Upper lobe of left lung (tissue), 6 donors: Measurements from ENCODE around the gene CORO1A. TPM values are rescaled to one million over a fixed set of nuclear protein-coding genes. Genes with fewer than 3 reads are reported as not detected.
A peak's percentile ranks its signal among the peaks of the same experiment; 100 is the strongest.

Source experiments
- ATAC-seq, 2 donors: fragments of 200-7000 bp; cut with Tn5 transposase; one replicate each; pipeline ENCODE4 v1.9.1; 2022; ENCODE audit warnings: mild to moderate bottlenecking in 2 of 2, moderate library complexity in 2 of 2; ENCODE audit not compliant: low FRiP score in 2 of 2
- DNase-seq, 2 donors: peaks; one replicate each; pipeline ENCODE4 v3.0.0-alpha.2; 2019 to 2020
- H3K27ac ChIP-seq, 4 donors: fragments of 200-600 bp; sonication (generic); one replicate each; pipeline ENCODE4 v1.5.1; 2016 to 2019
- H3K27me3 ChIP-seq, 4 donors: fragments of 200-600 bp; sonication (generic); one replicate each; pipeline ENCODE4 v1.5.1; 2017 to 2019
- H3K36me3 ChIP-seq, 4 donors: fragments of 200-600 bp; sonication (generic); one replicate each; pipeline ENCODE4 v1.5.1; 2016 to 2019
- H3K4me1 ChIP-seq, 4 donors: fragments of 200-600 bp; sonication (generic); one replicate each; pipeline ENCODE4 v1.5.1; 2018 to 2019
- H3K4me3 ChIP-seq, 4 donors: fragments of 200-600 bp; sonication (generic); one replicate each; pipeline ENCODE4 v1.5.1; 2017 to 2019; ENCODE audit warnings: mild to moderate bottlenecking in 2 of 4, moderate library complexity in 1 of 4
- H3K9me3 ChIP-seq, 4 donors: fragments of 200-600 bp; sonication (generic); one replicate each; pipeline ENCODE4 v1.5.1; 2018 to 2019
- CTCF ChIP-seq, 6 experiments: fragments of 450-650 bp in 4 of 6; fragments of 200-600 bp in 2 of 6; sonication (generic) in 2 of 6; IDR thresholded peaks; one replicate each; pipeline ENCODE4 v1.5.1; 2016 to 2019; ENCODE audit warnings: antibody characterized with exemption in 6 of 6
- EP300 ChIP-seq, 4 donors: sonication (generic); formaldehyde crosslinking; IDR thresholded peaks; one replicate each; pipeline ENCODE4 v1.5.1; 2017; ENCODE audit warnings: antibody characterized with exemption in 4 of 4, control low read depth in 2 of 4
- POLR2A ChIP-seq, 4 donors: fragments of 450-650 bp; IDR thresholded peaks; one replicate each; pipeline ENCODE4 v1.5.1; 2016 to 2017; ENCODE audit warnings: antibody characterized with exemption in 4 of 4, mild to moderate bottlenecking in 2 of 4
- POLR2AphosphoS5 ChIP-seq, 2 donors: sonication (generic); formaldehyde crosslinking; IDR thresholded peaks; one replicate each; pipeline ENCODE4 v1.5.1; 2017; ENCODE audit warnings: antibody characterized with exemption in 2 of 2
- WGBS, 2 donors: methylation state at CpG; one replicate each; pipeline ENCODE4 v1.1.5; 2017 to 2018; 5-methylcytosine and 5-hydroxymethylcytosine counted together
- total RNA-seq, 6 donors: library from RNA; depleted of rRNA in 4 of 6; stranded (reverse); fragments of >200 nt in 4 of 6; gene quantifications; one replicate each; pipeline versions ENCODE4 v1.1.0 to v1.2.1, GENCODE V29; 2016 to 2021
- donor health status: DM: no; HTN: no; CAD: no; lungs with moderate emphysema.
- donor health status: DM: no; HTN: yes; CAD: no; lungs with severe emphysema.

The CORO1A gene
- total RNA-seq, 6 donors from 2014 or later, result 42.2 to 159 (median 80.3) TPM

- no peak overlapping the region for H3K4me3 ChIP-seq
- H3K9me3 ChIP-seq, result peaks cover 0 to 13% (median 6%) of the 10 kb centered on the region in 4 donors
- no peak overlapping the region for H3K27ac ChIP-seq
- DNase-seq, result no peak
- TF ChIP-seq POLR2AphosphoS5 (IDR thresholded peaks at IDR 0.05) (no peak), CTCF (IDR thresholded peaks at IDR 0.05) (no peak), POLR2A (IDR thresholded peaks at IDR 0.05) (no peak), EP300 (IDR thresholded peaks at IDR 0.05) (no peak)
- no peaks in the 10 kb centered on the region for H3K27me3 ChIP-seq
- no peaks in the 10 kb centered on the region for H3K36me3 ChIP-seq
- no peaks in the 10 kb centered on the region for H3K4me1 ChIP-seq
- WGBS, 2 donors, result 19 to 76% methylated on average over 1 of the region's 1 CpG
- ATAC-seq, result no peak
Measured at GRCh38 chr16:30145657-30146056, 37.7 kb upstream of the CORO1A start.

GRCh38 chr16:30147843-30148510, 35.4 kb upstream of the CORO1A start:
- peaks cover 0 to 13% (median 6%) of the 10 kb centered on the region in 4 donors for H3K9me3 ChIP-seq
- 84% methylated on average over 3 of the region's 3 CpGs for WGBS, 2 donors
- H3K4me1 ChIP-seq, result no peaks in the 10 kb centered on the region
- DNase-seq, result no peak
- H3K36me3 ChIP-seq, result no peaks in the 10 kb centered on the region
- no peak overlapping the region for H3K27ac ChIP-seq
- ATAC-seq, result no peak
- no peaks in the 10 kb centered on the region for H3K27me3 ChIP-seq
- H3K4me3 ChIP-seq, result no peak overlapping the region
- TF ChIP-seq EP300 (IDR thresholded peaks at IDR 0.05) (no peak), POLR2AphosphoS5 (IDR thresholded peaks at IDR 0.05) (no peak), POLR2A (IDR thresholded peaks at IDR 0.05) (no peak), CTCF (IDR thresholded peaks at IDR 0.05) (no peak)

GRCh38 chr16:30149250-30149930, 34.0 kb upstream of the CORO1A start:
- Histone ChIP-seq H3K4me3 (no peak overlapping the region), H3K27me3 (no peaks in the 10 kb centered on the region), H3K4me1 (no peaks in the 10 kb centered on the region), H3K36me3 (no peaks in the 10 kb centered on the region), H3K27ac (peak overlapping the region in 1 of 4 donors; percentile 57), H3K9me3 (peaks cover 0 to 13% (median 6%) of the 10 kb centered on the region in 4 donors)
- DNase-seq, result no peak
- WGBS, 2 donors, result 83 to 85% methylated on average over 5 of the region's 5 CpGs
- peak in 1 of 2 donors; percentile 53 for ATAC-seq
- TF ChIP-seq POLR2AphosphoS5 (IDR thresholded peaks at IDR 0.05) (no peak), EP300 (IDR thresholded peaks at IDR 0.05) (no peak), CTCF (IDR thresholded peaks at IDR 0.05) (no peak)

GRCh38 chr16:30151091-30151490, 32.3 kb upstream of the CORO1A start:
- ATAC-seq, result no peak
- Histone ChIP-seq H3K27me3 (no peaks in the 10 kb centered on the region), H3K4me1 (no peaks in the 10 kb centered on the region), H3K9me3 (peaks cover 0 to 13% (median 6%) of the 10 kb centered on the region in 4 donors), H3K36me3 (no peaks in the 10 kb centered on the region), H3K4me3 (no peak overlapping the region), H3K27ac (no peak overlapping the region)
- 90 to 94% methylated on average over 7 of the region's 7 CpGs for WGBS, 2 donors
- TF ChIP-seq POLR2A (IDR thresholded peaks at IDR 0.05), result no peak
- TF ChIP-seq EP300 (IDR thresholded peaks at IDR 0.05), result no peak
- TF ChIP-seq CTCF (IDR thresholded peaks at IDR 0.05), result no peak
- TF ChIP-seq POLR2AphosphoS5 (IDR thresholded peaks at IDR 0.05), result no peak
- DNase-seq, result no peak
